GM12891 (cell line): ENCODE measurements around the gene IGFBP5.

Experiments used
- POLR2A ChIP-seq: IDR thresholded peaks from 2 replicates; pipeline ENCODE4 v1.6.1; 2011; ENCODE audit warnings: low read depth, low read length, control low read depth
- SPI1 ChIP-seq: IDR thresholded peaks from 2 replicates; pipeline ENCODE4 v1.6.1; 2011; ENCODE audit warnings: low read depth, low read length, control low read depth

- TF ChIP-seq POLR2A (no peak), SPI1 (no peak)
These were observed 4.3 kb downstream of the IGFBP5 start for GRCh38 chr2:216690853-216691741.
